ENCODE results near the gene TAF10. TPM values are rescaled to one million over a fixed set of nuclear protein-coding genes. Genes with fewer than 3 reads are reported as not detected.

Gene TAF10
- polyA plus RNA-seq, 3 donors = 66.4 to 92.9 (median 91.4) TPM

DNA sequence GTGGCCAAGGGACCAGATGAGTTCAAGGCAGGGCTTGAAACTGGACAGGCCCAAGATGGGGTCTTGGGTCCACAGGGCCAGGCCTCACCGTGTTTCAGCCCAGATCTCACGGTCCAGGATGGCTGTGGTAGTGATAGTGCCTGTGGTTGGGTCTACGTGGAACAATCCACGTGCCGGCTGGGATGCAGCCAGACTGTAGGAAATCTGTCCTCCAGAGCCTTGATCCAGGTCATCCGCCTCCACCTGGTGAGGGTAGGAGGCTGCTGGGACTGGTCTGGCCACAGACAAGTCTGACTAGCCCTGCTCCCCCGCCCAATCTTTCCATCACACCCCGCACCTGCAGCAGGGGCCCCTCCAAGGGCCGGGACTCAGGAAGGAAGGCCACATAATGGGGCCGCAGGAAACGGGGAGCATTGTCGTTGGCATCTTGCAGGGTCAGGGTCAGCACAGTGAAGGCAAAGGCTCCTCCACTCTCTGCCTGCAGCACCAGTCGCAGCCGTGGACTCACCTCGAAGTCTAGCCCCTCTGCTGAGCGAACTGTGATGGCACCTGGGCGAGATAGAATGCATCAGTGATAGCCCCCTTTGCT lies 13.9 kb upstream of the TAF10 start:
- DNase-seq (ENCODE audit: low read depth in 3 of 3, low spot score in 2 of 3) = no peak

DNA sequence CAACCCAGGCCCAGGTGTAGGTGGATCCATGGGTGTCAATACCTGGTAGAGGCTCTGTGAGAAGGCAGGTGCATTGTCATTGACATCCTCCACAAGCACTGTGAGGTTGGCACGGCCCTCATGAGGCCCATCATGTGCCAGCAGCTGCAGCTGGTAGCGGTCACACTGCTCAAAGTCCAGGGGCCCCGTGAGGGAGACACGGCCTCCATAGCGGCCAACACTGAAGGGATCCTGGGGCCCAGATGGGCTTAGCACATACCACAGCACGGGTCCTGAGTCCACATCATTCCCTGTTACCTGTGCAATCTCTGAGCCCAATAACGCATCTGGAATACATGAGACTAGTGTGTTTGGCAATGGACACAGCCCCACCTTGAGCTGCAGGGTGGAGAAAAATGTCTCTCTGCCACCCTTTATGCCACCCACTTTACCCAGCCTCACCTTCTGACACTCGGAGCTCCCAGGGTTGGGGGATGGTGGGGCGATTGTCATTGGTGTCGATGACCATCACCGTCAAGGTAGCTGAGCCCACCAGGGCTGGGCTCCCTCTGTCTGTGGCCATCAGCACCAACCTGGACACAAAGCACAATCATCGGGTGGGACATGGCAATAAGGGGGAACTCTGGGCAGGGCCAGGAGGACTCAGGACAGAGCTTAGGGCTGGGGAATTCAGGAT lies 13.3 kb upstream of the TAF10 start:
- no peak for DNase-seq (ENCODE audit: low read depth in 3 of 3, low spot score in 2 of 3)

DNA sequence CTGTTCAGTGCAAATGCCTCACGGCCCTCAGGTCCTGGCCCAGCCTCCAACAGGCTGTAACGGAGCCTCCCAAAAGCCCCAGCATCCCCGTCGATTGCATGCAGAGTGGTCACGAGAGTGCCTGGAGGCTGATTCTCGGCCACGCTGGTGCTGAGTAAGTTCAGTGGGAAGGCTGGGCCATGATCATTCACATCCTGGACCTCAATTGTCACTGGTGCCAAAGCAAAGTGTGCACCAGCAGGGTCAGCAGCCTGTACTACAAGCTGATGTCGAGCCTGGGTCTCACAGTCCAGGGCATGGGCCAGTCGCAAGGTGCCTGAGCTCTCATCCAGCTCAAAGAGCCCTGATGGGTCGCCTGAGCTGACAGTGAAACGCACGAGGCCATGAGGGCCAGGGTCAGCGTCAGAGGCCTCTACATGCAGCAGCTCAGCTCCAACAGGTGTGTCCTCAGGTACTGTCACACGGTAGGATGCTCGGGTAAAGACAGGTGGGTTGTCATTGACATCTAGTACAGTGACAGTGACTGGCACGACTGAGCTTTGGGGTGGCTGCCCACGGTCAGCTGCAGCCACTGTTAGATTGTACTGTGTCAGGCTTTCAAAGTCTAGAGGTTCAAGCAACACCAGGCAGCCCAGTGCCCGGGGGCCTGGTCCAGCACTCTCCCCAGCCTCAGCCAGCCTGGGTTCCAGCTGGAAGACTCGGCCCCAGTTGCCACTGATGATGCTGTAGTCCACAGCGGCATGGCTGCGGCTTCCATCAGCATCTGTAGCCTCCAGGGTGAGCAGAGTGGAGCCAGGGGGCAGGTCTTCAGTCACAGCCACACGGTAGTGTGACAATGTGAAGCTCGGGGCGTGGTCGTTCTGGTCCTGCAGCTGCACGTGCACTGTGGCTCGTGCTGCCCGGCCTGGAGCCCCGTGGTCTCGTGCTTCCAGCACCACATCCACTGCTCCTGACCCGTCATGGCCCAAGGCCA lies 11.7 kb upstream of the TAF10 start:
- no peak for DNase-seq (ENCODE audit: low read depth in 3 of 3, low spot score in 2 of 3)

DNA sequence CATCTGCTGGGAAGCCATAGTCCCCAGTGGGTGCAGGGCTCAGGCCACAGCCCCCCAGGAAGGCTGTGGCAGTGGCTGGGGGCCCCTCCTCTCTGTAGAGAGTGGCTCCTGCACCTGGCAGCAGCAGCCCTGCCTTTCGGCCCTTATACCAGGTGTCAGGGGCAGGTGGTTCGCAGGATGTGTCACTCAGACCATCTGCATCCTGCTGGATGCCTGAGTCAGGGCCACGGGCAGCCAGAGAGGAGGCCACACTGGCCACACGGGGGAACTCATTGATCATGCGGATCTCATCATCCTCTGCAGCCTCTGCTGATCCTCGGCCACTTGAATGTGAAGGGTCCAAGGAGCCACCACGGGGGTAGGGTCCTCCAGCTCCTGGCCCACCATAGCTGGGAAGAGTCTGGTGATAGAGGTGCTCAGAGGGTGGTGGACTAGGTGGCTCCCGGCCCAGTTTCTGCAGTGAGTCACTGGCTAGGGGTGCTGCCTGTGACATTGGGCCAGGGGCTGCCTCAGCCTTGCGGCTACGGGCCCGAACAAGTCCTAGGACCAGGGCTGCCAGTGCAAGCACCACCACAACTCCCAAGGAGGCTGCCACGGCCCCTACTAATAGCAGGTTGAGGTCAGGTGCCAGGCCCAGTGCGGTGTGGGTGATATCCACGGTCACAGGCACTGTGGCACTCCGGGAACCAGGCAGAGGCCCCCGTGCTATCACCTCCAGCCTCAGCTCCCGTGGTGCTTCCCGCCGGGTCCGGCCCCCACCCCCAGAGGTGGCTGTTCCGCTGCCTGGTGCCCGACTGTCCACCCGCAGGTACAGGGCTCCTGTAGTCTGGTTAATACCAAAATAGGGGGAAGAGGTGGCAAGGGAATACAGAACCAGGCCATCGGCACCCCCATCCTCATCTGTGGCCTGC lies 10.5 kb upstream of the TAF10 start:
- no peak for DNase-seq (ENCODE audit: low read depth in 3 of 3, low spot score in 2 of 3)

DNA sequence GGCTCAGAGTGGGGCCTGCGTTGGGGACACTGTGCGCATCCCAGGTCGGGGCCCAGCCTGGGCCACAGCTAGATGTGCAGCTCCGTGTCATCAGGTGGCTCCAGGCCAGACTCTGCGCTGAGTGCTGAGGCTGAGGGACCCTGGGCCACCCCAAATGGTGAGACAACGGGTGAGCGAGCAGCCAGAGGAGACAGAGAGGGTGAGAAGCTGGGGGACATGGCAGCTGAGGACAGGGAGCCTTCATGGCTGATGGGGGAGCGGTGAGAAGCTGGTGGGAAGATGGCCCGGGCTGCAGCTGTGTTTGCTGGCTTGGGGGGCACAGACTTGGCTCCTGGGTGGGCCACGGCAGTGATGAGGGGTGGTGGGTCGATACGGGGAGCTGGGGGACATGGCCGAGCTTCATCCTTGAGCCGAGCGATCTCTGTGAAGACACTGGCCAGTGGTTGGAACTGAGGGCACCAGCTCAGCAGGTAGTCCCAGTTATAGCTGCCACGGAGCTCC lies 9.7 kb upstream of the TAF10 start:
- no peak for DNase-seq (ENCODE audit: low read depth in 3 of 3, low spot score in 2 of 3)

DNA sequence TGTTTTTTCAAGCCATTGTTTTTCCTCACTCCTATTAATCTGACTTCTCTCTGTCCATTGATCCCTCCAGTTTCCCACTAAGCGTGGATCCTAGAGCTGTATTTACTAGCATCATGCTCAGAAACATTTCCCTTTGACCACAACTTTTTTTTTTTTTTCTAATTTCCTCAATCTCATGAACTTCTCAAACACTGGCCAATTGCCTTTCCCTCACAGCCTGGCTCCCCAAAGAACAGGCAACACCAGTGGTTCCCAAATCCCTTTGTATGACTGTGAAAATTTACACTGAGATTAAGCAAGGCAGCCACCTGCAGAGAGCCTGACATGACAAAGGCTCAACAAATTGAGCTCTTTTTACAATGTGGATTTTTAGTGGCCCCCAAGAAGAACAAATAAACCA lies 8.6 kb upstream of the TAF10 start:
- no peak for DNase-seq (ENCODE audit: low read depth in 3 of 3, low spot score in 2 of 3)

DNA sequence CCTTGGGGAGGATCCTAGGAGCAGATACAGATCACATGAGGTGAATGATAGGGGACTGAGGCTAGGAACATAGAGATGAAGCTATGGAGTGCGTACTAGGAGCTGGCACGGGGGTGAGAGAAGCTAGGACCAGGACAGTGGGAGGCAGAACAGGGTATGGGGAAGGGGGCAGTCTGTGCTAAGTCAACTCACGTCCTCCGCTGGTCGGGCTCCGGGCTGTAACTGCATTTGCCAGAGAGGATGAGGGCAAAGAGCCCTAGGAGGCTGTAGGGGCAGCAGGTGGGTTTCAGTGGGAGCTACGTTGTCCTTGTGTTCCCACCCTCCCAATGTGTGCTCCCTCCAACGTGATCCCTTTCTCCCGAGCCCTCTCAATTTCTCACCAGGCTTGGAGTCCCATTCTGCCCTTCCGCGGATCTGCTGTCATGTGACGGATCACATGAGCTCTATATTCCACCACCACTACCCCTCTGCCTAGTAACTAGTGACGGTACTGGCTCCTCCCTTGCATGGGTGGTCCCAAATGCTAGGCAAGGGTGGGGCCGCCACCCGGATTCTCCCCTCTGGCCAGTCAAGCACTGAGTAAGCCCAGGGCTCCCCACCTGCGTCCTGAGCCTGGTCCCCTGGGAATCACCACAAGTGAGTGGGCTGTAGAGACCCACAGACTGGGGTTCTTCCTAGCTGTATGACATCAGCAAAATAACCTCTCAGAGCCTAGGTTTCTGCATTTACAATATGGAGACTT lies 7.2 kb upstream of the TAF10 start, which contains the start of gene TPP1:
TSS of gene TPP1 (minus strand) at position 419 of the 742 bp plus-strand sequence. CDS start at position 397, 22 bp downstream.
- DNase-seq (ENCODE audit: low read depth in 3 of 3, low spot score in 2 of 3) = peak; percentile 87 to 94 (median 89)

DNA sequence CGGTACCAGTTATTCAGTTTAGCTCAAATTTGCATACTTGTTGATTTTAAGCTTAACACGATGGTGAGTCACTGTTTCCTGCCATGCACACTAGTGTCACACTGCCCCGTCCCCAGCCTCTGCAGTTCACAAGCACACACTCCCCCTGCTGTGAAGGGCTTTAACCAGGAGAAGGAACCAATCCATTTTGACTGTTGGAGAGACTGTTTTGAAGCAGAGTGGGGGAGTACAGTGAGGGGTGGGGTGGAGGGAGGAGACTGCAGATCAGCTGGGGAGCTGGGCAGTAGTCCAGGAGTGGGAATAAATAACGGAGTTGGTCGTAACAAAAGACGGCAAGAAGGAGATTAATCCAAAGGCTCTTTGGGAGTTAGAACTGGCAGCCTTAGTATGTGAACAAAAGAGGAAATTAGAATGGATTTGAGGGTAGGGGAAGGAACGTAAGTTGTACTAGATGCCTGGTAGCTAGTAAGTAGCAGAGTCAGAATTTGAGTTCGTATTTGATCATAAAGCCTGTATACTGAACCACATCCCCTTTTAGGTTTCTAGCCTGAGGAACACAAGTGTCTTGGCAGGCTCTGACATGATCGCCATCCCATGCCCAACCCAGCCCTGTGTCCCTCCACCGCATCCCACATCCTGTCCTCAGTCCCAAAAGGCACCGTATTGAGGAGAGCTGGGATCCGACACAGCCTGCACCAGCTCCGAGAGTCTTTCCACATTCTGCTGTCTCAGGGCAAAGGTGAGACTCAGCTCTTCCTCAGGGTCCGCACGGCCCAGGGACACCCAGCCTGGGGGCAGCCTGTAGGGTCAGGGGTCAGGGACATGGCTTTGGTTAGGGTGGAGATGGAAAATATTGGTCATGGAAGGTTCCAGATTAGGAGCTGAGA lies 6.3 kb upstream of the TAF10 start:
- DNase-seq (ENCODE audit: low read depth in 3 of 3, low spot score in 2 of 3) = peak in 1 of 3 donors; percentile 59

DNA sequence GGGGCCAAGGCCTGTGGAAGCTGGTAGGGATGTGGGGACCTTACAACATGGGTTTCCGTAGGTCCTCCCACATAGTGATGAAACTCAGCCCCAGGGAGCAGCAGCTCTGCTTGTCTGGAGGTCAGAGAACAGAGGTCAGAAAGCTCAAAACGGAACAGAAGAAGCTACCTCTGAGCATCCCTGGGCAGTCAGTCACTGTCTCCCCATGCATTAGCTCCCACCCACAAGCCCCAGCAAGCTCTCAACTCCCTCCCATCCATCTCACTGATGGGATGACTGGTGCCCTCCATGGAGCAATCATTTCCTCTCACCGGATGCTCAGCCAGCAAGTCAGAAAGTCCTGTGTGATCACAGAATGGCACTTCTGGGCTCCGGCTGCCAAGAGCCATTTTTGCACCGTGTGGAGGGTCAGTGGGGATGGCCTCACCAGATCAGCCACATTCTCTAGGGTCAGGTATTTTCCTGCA lies 5.3 kb upstream of the TAF10 start:
- DNase-seq (ENCODE audit: low read depth in 3 of 3, low spot score in 2 of 3) = no peak

DNA sequence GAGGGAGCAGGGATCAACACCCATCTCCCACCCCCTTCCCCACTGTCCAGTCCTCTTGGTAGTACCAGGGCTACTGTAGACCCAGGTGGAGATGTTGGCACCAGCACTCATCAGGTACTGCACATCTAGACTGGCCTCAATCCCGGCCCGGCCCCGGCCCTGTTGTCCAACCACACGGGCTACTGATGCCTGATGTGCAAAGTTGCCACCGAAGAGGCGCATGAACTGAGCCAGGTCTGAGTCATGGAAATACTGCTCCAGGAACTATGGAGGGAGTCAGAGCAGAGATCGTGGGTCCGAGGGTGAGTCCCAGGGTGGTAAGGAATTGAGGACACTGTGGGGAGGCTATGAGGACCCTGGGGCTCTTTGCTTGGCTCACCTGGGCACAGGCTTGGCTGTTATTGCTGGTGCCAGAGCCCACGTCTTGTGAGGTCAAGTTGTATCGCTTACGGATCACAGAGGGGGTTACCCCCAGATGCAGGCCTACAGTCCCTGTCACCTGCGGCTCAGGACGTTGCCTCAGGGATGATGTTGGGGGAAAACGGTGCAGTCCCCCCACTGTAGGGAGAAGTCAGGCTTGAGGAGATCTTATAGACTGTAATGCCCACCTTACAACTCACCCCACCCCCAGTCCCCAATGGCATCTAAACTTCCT lies 4.7 kb upstream of the TAF10 start:
- DNase-seq (ENCODE audit: low read depth in 3 of 3, low spot score in 2 of 3) = no peak

DNA sequence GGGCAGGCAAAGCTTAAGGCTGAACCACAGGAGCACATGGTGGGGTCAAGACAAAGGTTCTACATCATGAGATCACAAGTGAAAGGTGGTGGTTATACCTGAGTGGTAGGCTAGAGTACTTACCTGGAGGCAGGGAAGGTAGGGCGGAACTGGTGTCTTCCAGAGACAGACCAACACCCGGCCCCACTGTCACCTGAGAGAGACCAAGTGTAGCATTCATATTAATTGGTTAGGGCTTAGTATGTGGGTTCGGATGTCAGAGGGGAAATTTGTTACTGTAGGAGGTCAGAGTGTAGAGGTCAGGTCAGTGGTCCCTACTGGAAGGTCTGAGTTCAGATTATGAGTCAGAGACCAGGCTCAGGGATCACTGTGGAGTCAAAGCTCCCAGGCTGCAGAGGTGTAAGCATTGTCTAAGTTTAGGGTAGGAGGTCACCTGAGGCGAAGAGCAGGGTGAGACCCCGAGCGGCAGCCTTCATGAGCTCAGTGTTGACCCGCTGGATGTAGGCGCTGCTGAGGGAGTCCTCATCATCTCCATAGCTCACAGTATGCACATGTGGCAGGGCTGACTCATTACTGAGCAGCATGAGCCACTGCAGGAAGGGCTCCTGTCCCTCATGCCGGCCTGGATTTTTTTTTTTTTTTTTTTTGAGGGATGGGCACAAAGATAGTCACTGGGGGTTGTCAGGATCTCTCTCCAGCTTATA lies 4.0 kb upstream of the TAF10 start:
- no peak for DNase-seq (ENCODE audit: low read depth in 3 of 3, low spot score in 2 of 3)

DNA sequence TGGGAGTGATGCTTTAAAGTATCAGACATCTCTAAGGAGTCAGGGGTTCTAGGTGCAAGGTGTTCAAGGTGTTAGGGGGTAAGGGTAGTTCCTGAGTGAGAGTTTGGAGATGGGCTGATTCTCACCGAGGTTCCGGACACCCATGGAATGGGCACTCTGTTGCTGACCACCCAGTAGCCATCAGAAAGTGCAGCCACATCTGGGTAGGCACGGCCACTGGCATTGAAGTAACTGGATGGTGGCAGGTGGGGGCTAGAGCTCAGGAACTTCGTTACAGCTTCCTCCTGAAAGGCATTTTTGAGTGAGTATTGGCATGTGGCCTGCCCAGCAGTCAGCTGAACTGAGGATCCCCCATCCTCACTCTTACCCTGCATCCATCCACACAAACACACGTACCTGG lies 3.0 kb upstream of the TAF10 start:
- DNase-seq (ENCODE audit: low read depth in 3 of 3, low spot score in 2 of 3) = no peak

DNA sequence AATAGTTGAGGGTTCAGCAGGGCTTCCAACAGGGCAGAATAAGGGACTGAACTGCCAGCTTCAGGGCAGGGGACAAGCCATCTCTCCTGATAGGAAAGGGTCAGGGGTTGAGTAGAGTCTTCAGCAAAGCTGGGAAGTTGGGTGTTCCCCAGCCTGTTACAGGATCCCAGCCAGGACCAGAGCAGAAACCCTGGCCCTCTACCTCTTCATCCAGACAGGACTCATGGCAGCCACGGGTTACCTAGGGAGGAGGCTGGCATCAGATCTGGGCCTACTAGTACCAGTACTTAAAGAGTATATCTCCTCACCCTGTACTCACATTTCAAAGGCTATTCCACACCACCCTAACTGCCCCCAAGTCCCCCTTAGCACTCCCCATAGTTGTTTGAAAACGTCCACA lies 2.4 kb upstream of the TAF10 start:
- no peak for DNase-seq (ENCODE audit: low read depth in 3 of 3, low spot score in 2 of 3)

DNA sequence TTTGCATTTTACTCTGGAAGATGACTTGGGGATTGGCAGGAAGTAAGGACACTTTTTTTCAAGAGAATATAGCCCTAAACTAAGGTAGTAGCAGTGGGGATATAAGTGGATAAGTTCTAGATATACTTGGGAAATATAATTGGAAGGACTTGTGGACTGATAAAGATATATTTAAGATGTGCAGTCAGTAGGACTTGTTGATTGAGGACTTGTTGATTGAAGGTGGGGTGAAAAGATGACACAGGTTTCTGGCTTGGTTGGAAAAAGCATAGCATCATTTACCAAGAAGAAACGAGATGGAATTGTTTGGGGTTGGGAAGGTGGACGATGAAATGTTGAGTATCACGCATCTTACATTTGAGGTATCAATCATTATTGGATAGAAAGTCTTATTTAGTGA lies 1.5 kb upstream of the TAF10 start:
- DNase-seq (ENCODE audit: low read depth in 3 of 3, low spot score in 2 of 3) = no peak

DNA sequence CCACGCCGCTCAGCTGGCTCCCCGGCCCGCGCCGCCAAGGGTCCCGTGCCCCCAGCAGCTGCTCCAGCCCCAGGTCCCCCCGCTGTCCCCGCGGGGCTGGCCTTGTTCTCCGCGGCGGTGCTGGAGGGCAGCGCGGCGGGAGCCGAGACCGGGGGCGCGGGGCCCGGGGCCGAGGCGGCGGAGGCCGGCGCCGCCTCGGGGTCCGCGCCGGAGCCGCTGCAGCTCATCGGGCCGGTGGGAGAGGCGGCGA lies 128 bp downstream of the TAF10 start:
- no peak for DNase-seq (ENCODE audit: low read depth in 3 of 3, low spot score in 2 of 3)

DNA sequence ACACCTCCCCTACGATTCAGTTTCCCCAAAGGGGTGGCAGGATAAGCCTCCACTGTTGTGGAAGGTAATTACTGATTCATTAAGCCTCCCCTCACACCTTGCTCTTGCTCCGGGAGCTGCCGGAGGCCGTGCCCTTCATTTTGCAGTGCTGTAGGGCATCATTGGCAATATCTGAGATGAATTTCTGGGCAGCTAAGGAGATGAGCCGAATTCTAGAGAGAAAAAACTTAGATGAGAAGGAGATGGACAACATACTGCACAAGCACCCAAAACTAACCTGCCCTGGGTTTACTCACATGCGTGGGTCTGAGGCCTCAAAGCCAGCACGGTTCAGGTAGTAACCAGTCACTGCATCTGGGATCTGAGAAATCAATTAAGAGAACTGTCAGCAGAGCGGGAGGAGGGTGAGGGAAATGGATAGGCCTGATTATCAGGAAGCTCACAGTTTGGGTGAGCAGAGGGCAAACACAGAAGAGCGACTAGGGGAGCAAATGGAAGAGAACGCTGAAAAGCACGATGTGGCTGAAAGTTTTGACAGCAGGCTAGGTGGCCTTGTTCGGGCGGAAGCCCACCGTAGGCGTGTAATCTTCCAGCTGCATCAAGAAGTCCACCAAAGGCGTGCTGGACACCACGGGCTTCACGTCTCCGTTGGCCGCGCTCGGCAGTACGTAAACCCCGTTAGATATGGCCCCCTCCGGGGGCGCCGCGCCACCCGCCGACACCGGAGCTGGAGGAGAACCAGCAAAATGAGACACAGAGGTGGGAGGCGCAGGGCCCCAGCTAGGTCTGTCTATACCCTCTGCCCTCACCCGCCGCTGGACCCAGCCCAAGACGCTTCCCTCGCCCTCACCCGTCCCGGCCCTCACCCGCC lies 689 bp downstream of the TAF10 start:
- no peak for DNase-seq (ENCODE audit: low read depth in 3 of 3, low spot score in 2 of 3)

DNA sequence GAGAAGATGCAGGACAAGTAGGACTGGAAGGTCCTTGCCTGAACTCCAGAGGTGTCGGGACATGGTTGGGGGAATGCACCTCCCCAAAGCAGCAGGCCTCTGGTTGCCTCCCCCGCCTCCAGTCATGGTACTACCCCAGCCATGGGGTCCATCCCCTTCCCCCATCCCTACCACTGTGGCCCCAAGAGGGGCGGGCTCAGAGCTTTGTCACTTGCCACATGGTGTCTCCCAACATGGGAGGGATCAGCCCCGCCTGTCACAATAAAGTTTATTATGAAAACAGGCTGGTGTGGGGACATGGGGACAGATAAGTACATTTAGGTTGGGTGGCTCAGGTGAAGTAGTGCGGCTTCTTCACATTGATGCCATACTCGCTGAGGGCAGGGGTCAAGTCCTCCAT lies 1.4 kb downstream of the TAF10 start:
- DNase-seq (ENCODE audit: low read depth in 3 of 3, low spot score in 2 of 3) = no peak

Measured in right renal cortex interstitium (tissue), 3 donors.